GM21526 (cell line): ENCODE data around the gene SCAPER.

Experiments
- ATAC-seq: cut with Tn5 transposase; IDR thresholded peaks from one replicate; pipeline ENCODE4 v1.9.1; 2021; ENCODE audit warnings: moderate library complexity; ENCODE audit not compliant: unreplicated experiment, low FRiP score

The SCAPER gene

DNA sequence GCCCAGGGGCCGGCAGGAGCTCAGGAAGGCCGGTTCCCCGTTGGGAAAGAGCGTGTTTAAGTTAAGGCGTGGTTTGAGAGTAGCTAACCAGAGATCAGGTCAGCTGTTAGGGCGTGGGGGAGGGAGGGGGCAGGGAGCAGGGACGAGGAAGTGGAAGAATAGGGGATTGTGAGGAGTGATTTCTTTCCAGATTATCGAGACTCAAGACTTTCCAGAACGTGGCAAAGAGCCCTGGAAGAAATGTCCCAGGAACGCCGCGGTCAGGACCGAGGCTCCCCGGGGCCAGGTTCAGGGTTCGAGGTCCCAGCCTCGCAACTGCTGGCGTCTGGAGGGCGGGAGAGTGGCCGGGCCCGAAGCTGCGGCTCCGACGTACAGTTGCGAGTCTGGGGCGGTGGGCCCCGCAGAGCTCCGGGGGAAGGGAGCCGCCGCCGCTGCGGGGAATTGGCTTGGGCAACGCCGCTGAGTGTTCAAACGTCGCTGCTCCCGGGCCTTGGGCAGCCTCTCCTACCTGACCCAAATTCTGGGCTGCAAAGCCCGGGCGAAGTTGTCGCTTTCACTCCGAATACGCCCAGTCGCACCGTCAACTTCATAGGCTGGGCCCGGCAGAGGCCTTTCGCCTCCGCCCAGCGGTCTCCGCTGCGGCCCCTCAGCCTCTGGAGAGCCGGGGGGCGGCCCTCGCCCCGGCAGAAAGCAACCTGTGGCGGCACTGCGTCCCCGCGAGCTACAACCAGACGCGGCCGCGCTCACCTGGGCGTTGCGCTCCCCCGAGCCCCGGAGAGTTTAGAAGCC, 559.1 kb downstream of the SCAPER start:
- no peak for ATAC-seq

DNA sequence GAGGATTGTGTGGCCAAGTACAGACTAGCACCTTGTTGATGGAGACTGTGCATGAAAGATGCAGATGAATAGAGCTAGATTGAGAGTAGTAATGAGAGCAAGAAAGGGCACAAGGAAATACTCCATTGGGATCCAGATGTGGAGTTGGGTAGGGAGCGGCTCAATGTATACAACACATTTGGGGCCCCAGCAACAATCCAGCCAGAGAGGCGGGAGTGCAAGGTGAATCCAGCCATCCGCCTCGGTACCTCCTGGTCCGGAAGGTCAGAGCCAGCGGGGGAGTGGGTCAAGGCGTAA, 559.6 kb downstream of the SCAPER start:
- ATAC-seq: no peak

DNA sequence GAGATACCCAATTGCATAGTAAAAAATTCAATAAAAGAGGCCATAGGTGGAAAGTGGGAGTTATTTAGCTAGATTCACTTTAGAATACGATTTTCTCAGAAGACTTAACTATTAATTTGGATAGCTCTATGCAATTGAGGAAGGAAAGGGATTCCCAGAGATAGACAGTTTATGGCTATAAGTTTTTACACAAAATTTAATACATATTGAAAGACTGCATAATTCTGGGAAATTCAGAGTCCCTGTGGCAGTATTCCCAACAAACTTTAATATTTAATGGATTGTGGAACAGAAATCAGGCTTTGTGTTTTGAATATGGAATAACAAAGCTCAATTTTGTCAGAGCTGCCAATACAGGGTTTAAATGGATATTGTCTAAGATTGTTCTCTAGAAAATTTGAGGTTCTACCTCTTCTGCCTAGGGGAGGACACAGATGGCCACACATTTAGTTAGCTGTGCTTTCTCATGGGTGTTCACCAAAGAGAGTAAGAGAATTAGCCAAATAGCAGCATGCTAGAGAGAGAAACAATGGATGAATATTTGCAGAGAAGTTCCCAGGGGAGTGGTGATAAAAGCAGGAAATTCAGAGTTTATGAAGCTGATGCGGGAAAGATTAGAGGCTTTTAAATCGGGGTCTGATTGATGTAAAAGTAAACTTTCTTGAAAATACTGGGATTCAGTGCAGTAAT, 560.1 kb downstream of the SCAPER start:
- ATAC-seq: no peak

DNA sequence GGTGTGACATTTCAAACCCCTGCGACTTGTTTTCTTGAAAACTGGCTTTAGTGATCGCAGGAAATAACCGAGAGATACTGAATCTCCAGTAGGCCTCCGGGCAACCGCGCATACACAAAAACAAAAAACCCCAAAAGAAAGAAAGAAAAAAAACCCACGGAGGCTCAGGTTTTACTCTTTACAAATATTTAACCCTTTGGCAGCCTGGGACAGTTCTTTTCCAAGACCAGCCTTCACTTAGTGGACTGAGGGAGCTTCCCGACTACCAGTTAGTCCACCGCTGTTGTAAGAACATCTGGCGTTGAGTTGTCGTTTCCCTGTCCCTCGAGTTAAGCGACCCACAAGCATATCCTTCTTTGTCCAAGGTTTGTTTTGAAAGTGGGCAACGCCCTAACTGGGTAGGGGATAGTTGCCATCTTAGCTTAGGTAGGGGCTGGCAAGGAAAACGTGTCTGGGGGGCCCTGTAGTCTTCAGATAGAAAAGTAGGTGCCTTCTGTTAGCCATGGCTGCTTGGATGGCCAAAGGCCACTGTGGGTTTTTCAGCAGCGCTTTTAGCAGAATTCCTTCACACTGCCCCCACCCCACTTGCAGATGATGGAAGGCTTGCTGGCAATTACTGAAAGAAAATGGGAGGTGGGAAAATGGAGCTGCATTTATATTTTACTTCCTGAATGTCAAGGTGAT, 561.7 kb downstream of the SCAPER start:
- no peak for ATAC-seq

DNA sequence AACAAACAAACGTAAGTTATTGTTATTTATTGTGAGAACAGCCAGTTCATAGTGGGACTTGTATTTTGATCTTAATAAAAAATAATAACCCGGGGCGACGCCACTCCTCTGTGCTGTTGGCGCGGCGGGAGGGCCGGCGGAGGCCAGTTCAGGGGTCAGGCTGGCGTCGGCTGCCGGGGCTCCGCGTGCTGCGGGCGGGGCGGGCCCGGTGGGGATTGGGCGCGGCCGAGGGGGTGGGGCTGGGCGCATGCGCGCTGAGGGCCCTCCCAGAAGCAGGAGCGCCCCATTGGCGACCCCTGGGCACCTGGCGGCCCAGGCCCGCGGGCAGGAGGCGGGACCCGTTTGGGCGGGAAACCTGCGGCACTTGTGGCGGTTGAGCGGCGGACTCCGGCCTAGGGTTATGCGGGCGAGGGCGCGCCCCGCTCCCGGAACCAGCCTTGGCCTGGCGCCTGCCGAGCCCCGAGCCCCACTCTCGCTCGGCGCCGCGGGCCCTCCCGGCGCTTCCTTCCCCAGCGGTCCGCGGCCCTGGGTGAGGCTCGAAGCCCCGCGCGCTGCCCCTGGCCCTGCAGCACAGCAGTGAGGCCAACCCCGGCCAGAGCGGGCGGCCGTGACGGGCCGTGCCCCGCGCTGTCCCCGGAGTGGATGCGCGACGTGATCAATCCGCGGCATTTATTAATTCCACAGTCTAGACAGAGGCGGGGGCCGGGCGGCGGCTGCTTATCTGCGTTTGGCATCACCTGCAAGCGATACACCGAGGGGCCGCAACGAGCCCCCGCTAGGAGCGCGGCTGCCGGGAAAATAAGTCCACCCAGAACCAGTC, 562.5 kb downstream of the SCAPER start:
- ATAC-seq: no peak

DNA sequence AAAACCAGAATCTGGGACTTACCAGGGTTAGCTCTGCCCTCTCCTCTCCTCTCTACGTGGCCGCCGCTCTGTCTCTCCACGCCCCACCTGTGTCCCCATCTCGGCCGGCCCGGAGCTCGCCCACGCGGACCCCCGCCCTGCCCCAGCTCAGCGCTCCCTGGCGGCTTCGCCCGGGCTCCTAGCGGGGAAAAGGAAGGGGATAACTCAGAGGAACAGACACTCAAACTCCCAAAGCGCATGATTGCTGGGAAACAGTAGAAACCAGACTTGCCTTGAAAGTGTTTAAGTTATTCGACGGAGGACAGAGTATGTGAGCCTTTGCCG, 563.1 kb downstream of the SCAPER start:
- no peak for ATAC-seq

DNA sequence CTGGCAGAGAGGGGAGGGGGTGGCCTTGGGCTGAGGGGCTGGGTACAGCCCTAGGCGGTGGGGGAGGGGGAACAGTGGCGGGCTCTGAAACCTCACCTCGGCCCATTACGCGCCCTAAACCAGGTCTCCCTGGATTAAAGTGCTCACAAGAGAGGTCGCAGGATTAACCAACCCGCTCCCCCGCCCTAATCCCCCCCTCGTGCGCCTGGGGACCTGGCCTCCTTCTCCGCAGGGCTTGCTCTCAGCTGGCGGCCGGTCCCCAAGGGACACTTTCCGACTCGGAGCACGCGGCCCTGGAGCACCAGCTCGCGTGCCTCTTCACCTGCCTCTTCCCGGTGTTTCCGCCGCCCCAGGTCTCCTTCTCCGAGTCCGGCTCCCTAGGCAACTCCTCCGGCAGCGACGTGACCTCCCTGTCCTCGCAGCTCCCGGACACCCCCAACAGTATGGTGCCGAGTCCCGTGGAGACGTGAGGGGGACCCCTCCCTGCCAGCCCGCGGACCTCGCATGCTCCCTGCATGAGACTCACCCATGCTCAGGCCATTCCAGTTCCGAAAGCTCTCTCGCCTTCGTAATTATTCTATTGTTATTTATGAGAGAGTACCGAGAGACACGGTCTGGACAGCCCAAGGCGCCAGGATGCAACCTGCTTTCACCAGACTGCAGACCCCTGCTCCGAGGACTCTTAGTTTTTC, 563.6 kb downstream of the SCAPER start:
- ATAC-seq: no peak

DNA sequence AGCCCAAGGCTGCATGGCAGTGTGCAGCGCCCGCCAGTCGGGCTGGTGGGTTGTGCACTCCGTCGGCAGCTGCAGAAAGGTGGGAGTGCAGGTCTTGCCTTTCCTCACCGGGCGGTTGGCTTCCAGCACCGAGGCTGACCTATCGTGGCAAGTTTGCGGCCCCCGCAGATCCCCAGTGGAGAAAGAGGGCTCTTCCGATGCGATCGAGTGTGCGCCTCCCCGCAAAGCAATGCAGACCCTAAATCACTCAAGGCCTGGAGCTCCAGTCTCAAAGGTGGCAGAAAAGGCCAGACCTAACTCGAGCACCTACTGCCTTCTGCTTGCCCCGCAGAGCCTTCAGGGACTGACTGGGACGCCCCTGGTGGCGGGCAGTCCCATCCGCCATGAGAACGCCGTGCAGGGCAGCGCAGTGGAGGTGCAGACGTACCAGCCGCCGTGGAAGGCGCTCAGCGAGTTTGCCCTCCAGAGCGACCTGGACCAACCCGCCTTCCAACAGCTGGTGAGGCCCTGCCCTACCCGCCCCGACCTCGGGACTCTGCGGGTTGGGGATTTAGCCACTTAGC, 564.3 kb downstream of the SCAPER start:
- ATAC-seq: no peak

DNA sequence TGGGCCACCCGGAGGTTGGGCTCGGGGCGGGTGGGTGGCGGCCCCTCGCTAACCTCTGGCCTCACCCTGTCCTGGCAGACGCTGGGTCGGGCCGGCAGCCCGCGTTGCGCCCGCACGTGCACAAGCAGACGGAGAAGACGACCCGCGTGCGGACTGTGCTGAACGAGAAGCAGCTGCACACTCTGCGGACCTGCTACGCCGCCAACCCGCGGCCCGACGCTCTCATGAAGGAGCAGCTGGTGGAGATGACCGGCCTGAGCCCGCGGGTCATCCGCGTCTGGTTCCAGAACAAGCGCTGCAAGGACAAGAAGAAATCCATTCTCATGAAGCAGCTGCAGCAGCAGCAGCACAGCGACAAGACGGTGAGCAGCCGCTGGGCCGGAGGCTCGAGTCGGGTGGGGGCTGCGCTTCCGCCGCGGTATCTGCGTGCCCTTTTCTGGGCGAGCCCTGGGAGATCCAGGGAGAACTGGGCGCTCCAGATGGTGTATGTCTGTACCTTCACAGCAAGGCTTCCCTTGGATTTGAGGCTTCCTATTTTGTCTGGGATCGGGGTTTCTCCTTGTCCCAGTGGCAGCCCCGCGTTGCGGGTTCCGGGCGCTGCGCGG, 564.8 kb downstream of the SCAPER start:
- ATAC-seq: no peak

DNA sequence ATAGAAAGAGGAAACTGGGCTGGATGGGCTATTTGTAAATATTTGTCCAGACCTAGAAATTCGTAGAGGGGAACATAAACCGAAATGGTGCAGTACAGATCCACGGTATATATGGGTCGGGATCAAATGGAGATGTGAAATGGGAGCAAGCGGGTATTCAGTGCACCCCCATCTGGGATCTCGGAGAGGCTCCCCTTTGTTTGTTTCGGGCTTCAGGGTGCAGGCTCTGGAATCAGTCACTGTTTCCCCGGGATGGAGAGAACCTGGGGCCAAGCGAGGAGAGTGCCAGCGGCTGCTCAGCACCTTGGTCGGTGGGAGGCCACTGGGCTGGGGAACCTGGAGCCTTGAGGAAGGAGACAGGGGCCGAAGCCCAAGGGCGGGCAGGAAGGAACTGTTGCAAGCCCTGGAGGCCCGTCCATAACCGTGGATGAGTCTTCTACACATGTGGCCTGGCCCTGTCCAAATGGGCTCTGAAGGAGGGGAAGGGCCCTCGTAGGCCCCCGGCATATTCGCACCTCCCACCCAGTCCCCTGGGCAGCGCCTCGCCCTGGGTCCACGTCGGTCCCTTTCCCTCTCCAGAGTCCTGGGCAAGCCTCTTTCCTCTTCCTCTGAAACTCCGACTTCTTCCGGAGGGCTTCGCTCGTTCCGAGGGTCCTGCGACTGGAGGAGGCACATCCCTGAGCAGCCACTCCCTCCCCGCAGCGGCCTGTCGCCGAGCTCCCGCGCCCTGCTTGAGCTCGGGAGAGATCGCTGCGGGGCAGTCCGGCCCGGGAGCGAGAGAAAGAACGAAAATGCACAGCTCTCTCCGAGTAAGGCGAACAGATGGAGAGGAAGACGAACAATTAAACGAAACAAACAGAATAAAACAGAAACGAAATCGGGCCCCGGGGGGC, 565.6 kb downstream of the SCAPER start:
- ATAC-seq: no peak

DNA sequence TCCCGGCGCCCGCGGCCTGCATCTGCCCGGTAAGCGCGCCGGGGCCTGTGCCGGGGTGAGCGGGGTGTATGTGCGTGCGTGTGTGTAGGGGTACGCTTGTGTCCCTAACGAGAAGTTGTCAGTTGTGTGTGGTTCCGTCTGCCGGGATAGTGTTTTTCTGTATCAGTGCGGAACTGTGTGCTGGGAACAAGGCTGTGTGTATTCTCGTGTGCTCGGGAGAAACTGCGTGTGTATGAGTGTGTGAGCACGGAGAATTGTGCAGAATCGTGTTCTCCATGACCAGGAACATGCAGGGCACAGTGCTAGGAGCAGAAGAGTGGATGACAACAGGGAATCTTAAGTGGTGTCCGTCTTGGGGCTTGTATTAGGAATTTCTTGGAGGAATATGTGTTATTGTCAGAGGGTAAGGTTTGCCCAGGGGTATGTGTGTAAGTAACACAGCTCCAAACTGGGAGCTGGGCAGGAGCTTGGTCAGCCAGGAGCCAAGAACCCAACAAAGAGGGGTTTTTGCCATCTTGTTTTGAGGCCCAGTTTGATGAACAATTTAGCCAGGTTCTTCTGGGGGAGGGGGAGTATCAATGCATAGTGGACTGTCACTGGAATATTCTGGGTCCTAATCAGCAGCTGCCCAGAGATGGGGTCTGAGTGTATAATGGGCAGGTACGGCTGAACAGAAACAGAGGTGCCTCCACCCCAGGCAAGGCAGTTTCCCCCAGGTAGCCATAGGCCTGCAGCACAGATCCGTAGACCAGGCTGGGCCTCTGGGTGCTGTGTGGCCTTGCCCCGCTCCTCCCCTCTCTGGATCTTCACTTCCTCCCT, 566.4 kb downstream of the SCAPER start:
- ATAC-seq: no peak

DNA sequence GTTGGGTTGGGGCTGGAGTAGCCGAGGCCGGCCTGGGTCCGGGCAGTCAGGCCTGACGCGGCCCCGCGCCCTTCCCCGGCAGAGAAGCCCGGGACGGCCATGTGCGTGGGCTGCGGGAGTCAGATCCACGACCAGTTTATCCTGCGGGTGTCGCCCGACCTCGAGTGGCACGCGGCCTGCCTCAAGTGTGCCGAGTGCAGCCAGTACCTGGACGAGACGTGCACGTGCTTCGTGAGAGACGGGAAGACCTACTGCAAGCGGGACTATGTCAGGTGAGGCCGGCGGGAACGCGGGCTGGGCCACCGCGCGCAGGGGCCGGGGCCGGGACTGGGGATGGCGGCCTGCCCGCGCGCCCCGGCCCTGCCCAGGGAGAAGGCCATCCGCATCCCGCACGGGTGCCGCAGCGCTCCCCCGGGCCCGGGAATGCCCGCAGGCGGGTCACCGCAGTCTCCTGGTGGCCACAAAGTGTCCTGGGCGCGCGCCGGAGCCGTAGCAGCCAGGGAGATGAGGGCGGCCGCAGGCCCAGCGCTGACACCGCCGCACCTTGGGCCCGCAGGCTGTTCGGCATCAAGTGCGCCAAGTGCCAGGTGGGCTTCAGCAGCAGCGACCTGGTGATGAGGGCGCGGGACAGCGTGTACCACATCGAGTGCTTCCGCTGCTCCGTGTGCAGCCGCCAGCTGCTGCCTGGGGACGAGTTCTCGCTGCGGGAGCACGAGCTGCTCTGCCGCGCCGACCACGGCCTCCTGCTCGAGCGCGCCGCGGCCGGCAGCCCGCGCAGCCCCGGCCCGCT, 567.2 kb downstream of the SCAPER start:
- ATAC-seq: no peak

DNA sequence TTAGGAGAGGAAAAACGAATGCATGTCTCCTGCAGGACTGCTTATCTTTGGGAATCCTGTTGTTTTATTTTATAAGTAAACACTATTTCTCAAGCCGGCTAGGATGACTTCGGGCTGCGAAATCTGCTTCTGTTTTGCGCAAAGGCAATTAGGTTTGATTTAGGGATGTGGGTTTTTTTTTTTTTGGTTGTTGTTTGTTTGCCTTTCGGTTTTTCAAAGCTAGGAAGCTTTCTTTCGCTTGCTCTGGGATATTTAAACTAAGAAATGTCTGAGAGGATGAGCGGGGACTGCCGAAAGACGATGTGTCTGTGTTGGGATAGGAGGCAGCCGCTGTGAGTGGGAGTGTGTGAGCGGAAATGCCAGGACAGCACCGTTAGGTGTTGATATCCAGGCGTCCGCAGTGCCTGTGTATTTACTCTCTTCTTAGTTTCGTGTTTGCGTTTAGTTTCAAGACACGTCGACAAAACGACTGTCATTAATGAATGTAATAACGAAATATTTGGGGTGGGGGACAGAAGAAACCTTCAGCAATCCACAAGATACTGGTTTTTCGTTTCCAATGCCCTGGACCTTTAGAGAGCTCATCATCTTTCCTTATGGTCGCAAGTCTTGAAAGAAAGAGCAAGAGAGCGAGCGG, 568.0 kb downstream of the SCAPER start:
- ATAC-seq: no peak

DNA sequence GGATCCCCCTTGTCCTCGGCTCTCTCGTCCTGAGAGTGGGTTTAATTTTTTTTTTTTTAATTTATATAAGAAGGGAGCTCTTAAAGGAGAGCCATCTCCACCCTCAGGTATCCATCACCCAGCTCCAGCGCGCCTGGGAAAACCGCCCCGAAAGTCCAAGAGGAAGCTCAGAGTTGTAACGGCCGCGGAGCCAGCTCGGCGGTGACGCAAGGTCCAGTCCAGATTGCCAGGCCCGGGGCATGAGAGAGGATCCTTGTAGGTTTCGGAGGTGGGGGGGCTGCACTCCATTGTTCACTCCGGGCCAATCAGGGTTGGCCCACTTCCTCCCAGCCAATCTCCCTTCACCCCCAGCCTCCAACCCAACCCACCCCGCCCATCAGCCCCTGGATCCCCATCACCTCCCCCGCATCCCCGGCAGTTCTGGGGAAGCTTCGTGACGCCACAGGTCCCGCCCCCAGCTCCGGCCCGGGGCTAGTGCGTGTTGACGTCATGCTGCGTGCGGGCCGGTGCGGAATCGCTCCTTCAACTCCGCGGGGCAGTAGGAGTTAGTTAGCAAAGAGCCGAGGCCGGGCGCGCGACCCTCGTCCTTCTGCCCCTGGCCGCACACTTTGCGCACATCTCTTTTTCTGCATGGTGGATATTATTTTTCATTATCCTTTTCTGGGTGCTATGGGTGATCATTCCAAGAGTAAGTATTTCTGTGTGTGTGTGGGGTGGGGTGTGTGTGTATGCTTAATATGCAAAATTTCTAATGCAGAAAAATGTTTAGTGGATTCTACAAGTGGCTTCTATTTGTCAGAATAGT, 568.7 kb downstream of the SCAPER start, which contains the start of gene ISL2:
TSS of gene ISL2 (plus strand) at position 520 of the 805 bp plus-strand sequence. CDS start at position 631, 111 bp downstream.
- ATAC-seq: peak; percentile 52

DNA sequence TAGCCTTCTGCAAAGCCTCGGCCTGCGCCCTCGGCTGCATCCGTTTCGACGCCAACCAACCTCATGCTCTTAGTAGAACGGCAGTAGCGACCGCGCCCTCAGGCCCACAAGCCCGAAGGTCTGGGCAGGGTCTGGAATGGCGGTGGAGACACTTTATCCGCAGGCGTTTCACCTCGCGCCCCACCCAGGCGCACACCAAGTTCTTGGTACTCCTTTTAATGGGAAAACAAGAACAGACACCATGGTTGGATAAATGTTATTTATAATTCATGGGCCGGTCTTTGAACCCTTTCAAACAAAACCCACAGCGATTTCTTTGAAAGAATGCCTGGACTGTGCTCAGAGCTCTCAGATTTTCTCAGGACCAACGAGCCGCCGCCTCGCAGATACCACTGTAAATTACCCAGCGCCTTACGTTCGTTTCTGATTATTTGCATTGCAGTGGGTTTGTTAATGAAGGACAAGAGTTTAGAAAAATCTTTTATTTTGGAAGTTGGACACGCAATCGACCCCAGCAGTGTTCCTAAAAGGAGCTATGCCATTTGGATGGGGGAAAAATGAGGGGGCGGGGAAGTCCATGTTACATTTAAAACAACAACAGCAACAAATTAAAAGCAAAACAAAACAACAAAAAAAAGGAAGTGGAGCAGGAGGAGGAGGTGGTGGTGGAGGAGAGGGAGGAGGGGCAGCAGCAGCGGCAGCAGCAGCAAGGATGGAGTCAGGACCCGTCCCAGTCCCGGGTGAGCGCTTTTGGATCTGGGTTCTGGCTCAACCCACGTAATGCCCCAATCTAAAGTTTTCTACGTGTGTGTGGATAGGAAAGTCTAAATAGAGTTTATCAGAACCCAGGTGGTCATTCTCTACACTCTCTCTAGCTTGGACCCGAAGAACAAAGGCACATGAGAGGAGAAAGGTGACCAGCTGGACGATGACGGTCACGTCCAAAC, 569.6 kb downstream of the SCAPER start:
- no peak for ATAC-seq
